Measurements from ENCODE around the gene FTL.

DNA sequence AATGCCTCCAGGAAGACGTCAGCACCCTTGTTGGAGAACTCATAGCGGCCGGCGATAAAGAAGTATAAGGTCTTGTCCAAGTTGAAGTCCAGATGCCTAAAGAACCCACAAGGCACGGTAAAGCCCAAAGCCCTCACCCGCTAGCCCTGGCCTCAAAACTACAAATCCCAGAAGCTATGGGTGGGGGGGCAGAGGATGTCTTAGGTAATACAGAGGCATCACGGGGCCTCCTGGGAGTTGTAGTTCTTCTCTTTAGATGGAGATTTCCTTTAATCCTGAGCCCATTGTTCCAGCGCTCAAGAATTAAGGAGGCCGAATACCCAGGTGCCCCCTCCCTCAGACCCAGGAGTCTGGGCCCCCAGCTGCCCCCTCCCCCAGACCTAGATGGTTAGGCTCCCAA lies 17.2 kb downstream of the FTL start:
- TF ChIP-seq, protein P1, sequence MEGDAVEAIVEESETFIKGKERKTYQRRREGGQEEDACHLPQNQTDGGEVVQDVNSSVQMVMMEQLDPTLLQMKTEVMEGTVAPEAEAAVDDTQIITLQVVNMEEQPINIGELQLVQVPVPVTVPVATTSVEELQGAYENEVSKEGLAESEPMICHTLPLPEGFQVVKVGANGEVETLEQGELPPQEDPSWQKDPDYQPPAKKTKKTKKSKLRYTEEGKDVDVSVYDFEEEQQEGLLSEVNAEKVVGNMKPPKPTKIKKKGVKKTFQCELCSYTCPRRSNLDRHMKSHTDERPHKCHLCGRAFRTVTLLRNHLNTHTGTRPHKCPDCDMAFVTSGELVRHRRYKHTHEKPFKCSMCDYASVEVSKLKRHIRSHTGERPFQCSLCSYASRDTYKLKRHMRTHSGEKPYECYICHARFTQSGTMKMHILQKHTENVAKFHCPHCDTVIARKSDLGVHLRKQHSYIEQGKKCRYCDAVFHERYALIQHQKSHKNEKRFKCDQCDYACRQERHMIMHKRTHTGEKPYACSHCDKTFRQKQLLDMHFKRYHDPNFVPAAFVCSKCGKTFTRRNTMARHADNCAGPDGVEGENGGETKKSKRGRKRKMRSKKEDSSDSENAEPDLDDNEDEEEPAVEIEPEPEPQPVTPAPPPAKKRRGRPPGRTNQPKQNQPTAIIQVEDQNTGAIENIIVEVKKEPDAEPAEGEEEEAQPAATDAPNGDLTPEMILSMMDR (IDR thresholded peaks at IDR 0.05; ENCODE audit: low read depth, low read length, poor library complexity, severe bottlenecking), result no peak
- TF ChIP-seq EZH2phosphoT487 (IDR thresholded peaks at IDR 0.05; ENCODE audit: borderline replicate concordance, low read length), result no peak
